IPS-20b (cell line): Measurements from ENCODE around the gene SERTAD4.

Source experiments
- H3K27ac ChIP-seq: one replicate; pipeline ENCODE4 v1.5.1; 2013; ENCODE audit warnings: low read length
- H3K27me3 ChIP-seq: 2 replicates; pipeline ENCODE4 v1.6.1; 2013; ENCODE audit warnings: mild to moderate bottlenecking, low read length, inconsistent platforms; ENCODE audit not compliant: insufficient read depth
- H3K36me3 ChIP-seq: 2 replicates; pipeline ENCODE4 v1.6.1; 2013; ENCODE audit warnings: low read depth, mild to moderate bottlenecking, inconsistent platforms, low read length, moderate library complexity; ENCODE audit not compliant: insufficient read depth
- H3K4me1 ChIP-seq: 2 replicates; pipeline ENCODE4 v1.6.1; 2013; ENCODE audit warnings: mild to moderate bottlenecking, control low read depth, inconsistent platforms, low read length, moderate library complexity; ENCODE audit not compliant: insufficient read depth
- H3K4me3 ChIP-seq: 2 replicates; pipeline ENCODE4 v1.5.1; 2013; ENCODE audit warnings: mild to moderate bottlenecking, low read length, inconsistent platforms
- H3K9ac ChIP-seq: 2 replicates; pipeline ENCODE4 v1.6.1; 2013; ENCODE audit warnings: low read depth, mild to moderate bottlenecking, inconsistent platforms, low read length, moderate library complexity
- H3K9me3 ChIP-seq: 2 replicates; pipeline ENCODE4 v1.6.1; 2013; ENCODE audit warnings: mild to moderate bottlenecking, low read depth, low read length, inconsistent platforms; ENCODE audit not compliant: insufficient read depth

The SERTAD4 gene

DNA sequence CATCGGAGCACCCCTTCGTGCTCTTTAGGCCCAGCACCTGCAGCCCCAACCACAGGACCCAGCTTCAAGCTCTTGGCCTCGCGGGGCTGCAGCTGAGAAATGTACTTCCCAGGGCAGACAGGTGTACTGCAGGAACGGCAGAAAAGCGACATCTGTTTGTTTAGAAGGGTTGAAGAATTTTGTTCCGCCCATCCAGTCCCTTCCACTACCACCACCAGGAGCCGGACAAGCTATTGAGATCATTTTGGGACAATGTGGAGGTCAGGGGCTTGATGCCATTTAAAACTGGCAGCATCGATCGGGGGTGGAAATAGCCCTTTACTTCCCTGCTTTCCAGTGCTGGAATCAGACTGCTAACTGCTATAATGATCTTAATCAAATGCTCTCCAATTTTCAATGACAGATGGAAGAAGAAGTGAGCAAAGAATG, 1.7 kb downstream of the SERTAD4 start:
- peaks cover 77% of the 10 kb centered on the region for H3K27me3 ChIP-seq
- H3K27ac ChIP-seq = no peak overlapping the region
- H3K4me1 ChIP-seq = peaks cover 12% of the 10 kb centered on the region
- H3K4me3 ChIP-seq = peak overlapping the region; percentile 68
- H3K36me3 ChIP-seq = no peaks in the 10 kb centered on the region
- H3K9ac ChIP-seq = no peak overlapping the region; the same call in 1 of the 2 replicates
- no peaks in the 10 kb centered on the region for H3K9me3 ChIP-seq

DNA sequence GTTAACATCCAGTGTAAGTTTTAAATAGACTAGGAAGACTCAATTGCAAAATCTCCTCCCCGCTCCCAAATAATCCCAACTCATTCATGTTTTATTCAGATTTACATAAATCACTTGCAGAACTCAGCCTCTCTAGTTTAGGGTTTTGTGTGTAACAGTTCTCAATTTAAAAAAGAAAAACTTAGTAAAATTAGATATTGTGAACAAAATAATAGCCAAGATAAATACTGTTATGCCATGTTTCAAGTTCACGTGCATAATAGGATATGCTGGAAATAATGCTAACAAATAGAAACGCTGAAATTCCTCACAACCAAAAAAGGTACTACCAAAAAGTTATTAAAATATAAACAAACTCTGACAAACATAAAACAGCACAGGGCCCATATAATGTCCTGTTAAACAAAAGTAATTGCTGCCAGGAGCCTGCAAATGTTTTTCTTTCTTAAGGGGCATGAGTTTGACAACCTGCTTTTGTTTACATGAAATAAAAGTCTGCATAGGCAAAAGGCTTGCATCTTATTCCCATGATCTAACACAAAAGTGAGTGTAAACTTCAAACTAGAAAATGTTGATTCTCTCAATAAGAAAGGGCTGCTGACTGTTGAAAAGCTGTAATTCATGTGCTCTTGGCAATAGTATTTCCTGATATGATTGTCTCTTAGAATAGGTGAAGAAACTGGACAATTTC, 2.9 kb downstream of the SERTAD4 start:
- H3K9ac ChIP-seq = no peak overlapping the region
- no peak overlapping the region; the same call in 1 of the 2 replicates for H3K4me3 ChIP-seq
- peaks cover 68% of the 10 kb centered on the region for H3K27me3 ChIP-seq
- no peaks in the 10 kb centered on the region for H3K36me3 ChIP-seq
- no peaks in the 10 kb centered on the region for H3K9me3 ChIP-seq
- H3K4me1 ChIP-seq = peaks cover 12% of the 10 kb centered on the region
- H3K27ac ChIP-seq = no peak overlapping the region

DNA sequence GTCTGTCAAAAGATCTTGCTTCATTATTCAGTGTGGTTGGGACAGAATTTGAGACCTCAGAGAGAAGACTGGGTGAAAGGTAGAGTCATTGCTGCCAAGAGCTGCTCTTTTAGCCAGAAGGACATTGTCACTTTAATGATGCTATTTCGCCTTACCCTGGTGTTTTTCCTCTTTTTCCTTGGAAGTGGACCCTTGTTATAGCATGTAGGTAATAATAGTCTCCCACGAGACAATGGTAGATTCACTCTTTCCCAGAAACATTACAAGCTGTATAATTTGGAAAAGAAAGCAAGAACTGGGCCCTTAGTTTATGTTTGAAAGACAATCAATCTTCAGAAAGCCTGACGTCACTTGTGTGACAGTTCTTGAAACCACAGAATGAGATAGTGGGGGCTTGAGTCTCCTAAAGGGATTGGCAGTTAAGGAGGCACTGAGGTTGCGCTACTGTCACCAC, 3.8 kb downstream of the SERTAD4 start:
- Histone ChIP-seq H3K27me3 (peaks cover 59% of the 10 kb centered on the region), H3K36me3 (no peaks in the 10 kb centered on the region), H3K9ac (no peak overlapping the region), H3K27ac (no peak overlapping the region), H3K4me1 (peaks cover 12% of the 10 kb centered on the region), H3K9me3 (no peaks in the 10 kb centered on the region), H3K4me3 (no peak overlapping the region)

DNA sequence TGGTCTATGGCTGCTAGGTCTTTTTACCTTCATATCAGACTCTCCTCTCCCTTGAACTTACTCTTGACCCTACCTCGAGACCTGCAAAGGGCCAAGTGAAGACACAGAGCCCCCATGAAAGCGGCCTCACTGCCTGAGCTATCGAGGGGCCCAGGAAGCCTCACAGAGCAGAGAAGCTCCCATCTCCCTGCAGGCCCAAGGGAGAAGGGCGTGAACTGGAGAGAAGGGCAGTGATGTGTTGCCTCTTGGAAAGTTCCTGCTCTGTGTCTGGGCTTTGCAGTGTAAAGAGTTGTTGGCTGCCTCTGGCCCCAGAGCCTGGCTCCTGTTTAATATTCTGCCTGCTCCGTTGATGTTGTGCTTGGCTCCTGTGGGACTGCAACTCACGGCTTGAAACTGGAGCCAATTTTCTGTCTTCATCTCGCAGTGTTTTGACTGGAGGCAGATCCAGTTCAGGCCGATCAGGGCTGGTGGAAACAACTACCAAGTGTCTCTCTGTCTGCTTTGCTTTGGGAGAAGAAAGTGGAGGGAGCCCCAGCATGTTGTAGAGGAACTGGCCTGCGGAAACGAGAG, 4.3 kb downstream of the SERTAD4 start:
- no peaks in the 10 kb centered on the region for H3K9me3 ChIP-seq
- H3K4me1 ChIP-seq = peaks cover 12% of the 10 kb centered on the region
- H3K27me3 ChIP-seq = peaks cover 54% of the 10 kb centered on the region
- H3K36me3 ChIP-seq = no peaks in the 10 kb centered on the region
- H3K27ac ChIP-seq = no peak overlapping the region
- H3K4me3 ChIP-seq = no peak overlapping the region
- H3K9ac ChIP-seq = no peak overlapping the region

DNA sequence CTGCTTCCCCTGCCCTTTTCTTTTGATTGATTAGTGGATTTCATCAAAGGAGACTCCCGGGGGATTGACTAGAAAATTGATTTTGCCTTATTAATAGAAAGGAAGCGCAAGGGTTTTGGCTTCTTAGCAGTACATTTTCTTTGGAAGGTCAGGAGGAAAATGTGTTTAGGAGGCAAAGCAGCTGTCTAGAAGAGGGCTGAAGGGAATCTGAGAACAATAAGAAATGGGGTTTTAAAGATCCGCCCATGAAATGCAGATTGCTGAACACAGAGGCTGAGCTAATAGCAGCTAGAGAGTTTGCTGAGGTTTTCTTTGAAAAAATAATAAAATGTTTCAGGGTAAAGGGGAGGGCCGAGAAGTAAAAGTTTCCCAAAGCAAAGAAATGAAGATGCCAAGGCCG, 4.9 kb downstream of the SERTAD4 start:
- H3K4me1 ChIP-seq = peaks cover 12% of the 10 kb centered on the region
- H3K9me3 ChIP-seq = no peaks in the 10 kb centered on the region
- no peaks in the 10 kb centered on the region for H3K36me3 ChIP-seq
- no peak overlapping the region for H3K27ac ChIP-seq
- H3K27me3 ChIP-seq = peaks cover 50% of the 10 kb centered on the region
- no peak overlapping the region for H3K4me3 ChIP-seq
- no peak overlapping the region for H3K9ac ChIP-seq

DNA sequence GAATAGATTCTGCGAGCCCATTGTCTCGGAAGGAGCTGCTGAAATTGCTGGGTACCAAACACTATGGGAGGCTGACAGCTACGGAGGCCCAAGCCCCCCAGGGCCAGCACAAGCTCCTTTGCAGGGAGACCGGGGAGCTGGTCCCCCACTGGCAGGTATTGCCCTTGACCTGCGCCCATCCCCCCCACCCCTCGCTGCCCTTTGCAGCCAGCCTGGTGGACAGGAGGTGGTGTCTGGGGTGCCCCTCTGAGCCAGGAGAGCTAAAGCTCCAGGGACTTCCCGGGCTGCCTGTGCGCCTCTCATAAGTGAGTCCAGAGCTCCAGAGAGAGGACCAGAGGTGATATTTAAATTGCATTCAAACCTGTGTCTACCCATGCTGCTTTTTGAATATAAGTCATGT, 5.4 kb downstream of the SERTAD4 start:
- H3K27ac ChIP-seq = no peak overlapping the region
- peaks cover 12% of the 10 kb centered on the region for H3K4me1 ChIP-seq
- H3K9me3 ChIP-seq = no peaks in the 10 kb centered on the region
- peaks cover 49% of the 10 kb centered on the region for H3K27me3 ChIP-seq
- no peak overlapping the region for H3K9ac ChIP-seq
- no peaks in the 10 kb centered on the region for H3K36me3 ChIP-seq
- no peak overlapping the region for H3K4me3 ChIP-seq

DNA sequence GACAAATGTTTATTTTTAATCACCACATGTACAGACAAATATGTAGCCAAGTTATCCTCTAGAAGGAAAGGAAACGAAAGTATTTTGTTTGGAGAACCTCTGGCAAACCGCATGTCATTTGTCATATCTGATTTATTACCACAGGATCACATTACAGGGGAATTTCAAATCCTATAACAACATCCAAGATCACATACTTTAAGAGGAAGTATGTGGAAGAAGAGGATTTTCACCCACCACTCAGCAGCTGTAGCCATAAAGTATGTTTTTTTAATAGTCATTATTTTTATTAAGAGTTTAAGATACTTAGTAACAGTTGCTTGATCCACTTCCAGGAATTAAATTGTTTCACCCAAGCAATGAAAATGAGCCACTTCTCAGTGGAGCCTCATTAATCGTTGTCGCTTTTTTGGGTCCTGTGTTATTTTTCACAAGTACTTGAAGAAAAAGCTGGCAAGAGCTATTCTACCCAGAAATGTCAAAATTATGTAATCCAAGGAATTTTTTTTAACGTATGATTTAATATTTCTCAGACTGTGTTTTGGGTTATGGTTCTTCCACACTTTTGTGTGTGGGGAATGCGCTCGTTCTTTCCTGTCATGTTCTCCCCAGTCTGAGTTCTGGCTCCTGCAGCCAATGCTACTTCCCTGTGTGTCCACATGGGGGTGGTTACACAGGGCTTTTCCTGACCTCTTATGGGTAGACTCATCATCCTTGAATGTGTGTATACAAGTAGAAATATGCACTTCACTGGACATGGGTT, 6.9 kb downstream of the SERTAD4 start:
- Histone ChIP-seq H3K4me3 (no peak overlapping the region), H3K9ac (no peak overlapping the region), H3K27me3 (peaks cover 33% of the 10 kb centered on the region), H3K9me3 (no peaks in the 10 kb centered on the region), H3K27ac (no peak overlapping the region), H3K36me3 (no peaks in the 10 kb centered on the region), H3K4me1 (peaks cover 9% of the 10 kb centered on the region)

DNA sequence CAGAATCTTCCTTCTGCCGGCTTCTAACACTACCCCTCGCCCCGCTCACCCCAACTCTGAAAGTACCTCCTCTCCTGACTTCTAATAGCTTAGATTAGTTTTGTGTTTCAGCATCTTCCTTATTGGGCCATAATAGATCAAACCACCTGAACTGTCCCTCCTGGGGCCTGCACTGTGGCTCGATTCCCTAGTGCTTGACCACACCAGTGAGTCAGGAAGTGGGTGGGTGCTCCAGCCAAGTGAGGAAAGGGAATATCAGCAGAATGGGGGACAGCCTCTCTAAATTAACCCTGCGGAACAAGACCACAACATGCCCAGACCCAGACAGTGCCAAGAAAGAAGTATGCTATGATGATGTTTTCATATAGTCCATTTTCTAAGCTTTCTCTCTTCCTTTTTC, 8.5 kb downstream of the SERTAD4 start:
- no peak overlapping the region for H3K4me3 ChIP-seq
- no peak overlapping the region for H3K27ac ChIP-seq
- H3K27me3 ChIP-seq = peaks cover 17% of the 10 kb centered on the region
- peaks cover 7% of the 10 kb centered on the region for H3K4me1 ChIP-seq
- H3K9me3 ChIP-seq = no peaks in the 10 kb centered on the region
- no peak overlapping the region for H3K9ac ChIP-seq
- H3K36me3 ChIP-seq = no peaks in the 10 kb centered on the region

DNA sequence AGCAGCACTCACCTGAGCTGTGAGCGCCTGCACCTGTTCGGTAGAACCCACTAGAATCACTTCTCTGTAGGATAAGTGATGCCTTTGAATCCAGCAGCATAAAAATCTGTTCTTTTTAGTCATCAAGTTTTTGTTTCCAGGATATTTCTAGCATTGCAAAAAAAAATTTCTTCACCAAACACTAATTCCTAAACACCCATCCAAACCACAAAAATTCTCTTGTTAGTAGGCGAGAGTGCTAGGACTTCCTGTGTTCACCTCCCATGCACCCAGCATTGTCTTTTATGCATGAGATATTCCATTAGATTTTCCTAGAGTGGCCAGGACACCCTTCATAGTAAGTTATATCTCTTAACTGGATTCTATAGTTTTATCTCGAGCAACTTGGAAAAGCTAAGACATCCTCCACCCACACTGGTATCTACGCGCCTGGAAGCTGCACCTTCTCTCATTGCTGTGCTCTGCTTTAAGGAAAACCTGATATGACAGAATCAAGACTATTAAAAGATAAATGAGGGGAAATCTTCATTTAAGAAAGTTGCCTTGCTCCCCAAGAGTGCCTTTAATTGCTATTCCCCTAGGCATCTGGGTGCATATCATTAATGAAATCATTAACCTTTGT, 12.3 kb downstream of the SERTAD4 start:
- no peak overlapping the region for H3K4me3 ChIP-seq
- H3K4me1 ChIP-seq = no peaks in the 10 kb centered on the region
- no peak overlapping the region for H3K9ac ChIP-seq
- no peak overlapping the region for H3K27ac ChIP-seq
- no peaks in the 10 kb centered on the region for H3K36me3 ChIP-seq
- peaks cover 5% of the 10 kb centered on the region; the same call in 1 of the 2 replicates for H3K27me3 ChIP-seq
- H3K9me3 ChIP-seq = no peaks in the 10 kb centered on the region

DNA sequence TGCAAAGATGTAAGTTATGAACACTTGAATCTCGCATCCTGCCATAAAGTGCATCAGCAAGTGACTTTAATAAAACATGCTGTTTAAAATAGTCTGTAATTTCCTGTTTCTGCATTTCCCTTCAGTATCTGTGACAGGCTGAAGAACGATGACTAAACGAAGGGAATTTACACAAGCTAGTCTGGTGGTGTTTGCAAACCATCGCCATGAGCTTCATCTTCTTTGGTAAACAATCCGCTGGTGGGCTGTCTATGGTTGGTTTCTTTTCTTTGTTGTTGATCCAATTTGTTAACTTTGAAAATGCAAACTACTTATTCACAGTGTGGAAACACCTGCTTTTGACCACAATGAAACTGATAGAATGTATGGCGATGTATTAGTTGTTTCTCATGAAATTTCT, 13.9 kb downstream of the SERTAD4 start:
- Histone ChIP-seq H3K9me3 (no peaks in the 10 kb centered on the region), H3K9ac (no peak overlapping the region), H3K4me1 (peaks cover 8% of the 10 kb centered on the region), H3K36me3 (no peaks in the 10 kb centered on the region), H3K27ac (no peak overlapping the region), H3K27me3 (peaks cover 5% of the 10 kb centered on the region; the same call in 1 of the 2 replicates), H3K4me3 (no peak overlapping the region)

DNA sequence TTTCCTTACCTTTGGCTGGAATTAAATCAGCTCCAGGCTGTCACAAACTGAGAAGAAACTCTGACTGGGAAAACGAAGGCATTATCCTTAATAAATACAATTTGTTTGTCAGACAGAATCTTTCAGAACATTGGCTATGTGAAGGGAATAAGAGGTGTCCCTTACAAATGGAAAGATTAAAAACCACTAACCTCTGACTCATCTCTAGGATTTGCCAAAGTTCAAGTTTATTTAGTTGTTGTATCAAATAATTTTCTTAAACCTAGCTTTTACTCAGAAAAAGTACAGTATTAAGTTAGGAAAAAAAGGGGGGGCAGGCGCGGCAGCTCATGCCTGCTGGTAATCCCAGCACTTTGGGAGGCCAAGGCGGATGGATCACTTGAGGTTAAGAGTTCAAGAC, 15.7 kb downstream of the SERTAD4 start:
- Histone ChIP-seq H3K9me3 (no peaks in the 10 kb centered on the region), H3K27ac (no peak overlapping the region), H3K9ac (no peak overlapping the region), H3K4me1 (peaks cover 16% of the 10 kb centered on the region), H3K27me3 (peaks cover 24% of the 10 kb centered on the region), H3K36me3 (no peaks in the 10 kb centered on the region), H3K4me3 (no peak overlapping the region)
